ENCODE data around the gene CYP19A1.

The CYP19A1 gene

DNA sequence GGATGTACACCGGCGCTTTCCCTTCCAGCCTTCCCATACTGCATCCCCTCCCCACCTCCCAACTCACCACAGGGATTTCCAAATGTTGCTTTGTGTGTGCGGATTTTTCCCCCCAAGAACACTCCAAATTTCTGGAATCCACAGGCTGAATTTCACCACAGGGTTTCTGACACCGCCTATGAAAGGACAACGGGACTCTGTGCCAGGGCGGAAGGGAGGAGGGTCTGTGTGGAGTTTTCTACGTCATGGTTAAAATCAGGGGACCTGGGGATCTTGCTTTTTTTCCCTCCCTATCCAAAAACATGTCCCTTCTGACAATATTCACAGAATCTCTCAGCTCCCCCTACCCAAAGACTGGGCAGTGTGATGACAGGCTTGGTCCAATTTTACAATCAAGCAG is 14.6 kb downstream of the CYP19A1 start:
- TF ChIP-seq POLR2A (IDR thresholded peaks at IDR 0.05; ENCODE audit: low read length) (no peak), GATA1 (IDR thresholded peaks at IDR 0.05; ENCODE audit: low read depth, low read length) (no peak)
- DNase-seq, result no peak

DNA sequence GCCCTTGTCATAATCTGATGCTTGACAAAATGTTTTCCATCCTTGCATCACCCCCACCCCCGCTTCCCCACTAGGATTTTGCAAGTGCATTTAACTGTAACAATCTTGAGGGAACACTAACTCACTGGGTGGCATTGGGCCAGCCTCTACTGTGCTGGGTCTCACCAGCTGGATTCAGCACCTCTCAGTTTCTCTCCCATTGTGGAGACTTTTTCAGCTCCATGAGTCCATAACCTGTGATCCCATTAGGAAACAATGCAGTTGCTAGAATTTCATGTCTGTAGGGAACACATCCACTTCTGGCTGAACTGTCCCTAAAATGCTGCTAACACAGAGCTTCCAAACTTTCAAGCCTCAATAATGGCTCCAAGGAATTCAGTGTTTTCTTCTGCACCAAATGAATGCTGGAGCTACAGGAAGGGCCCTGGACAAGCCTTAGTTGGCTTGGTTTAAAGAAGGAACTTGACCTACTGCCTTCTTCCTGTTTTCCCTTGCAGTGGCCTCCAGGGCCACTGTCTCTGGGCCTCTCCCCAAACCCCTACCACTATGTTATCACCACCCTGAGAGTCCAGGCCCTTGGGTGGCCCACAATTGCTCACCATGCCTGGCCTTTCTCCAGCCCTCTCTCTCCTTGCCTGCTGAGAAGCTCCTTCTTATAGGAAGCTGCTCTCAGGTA is 15.6 kb downstream of the CYP19A1 start:
- no peak for DNase-seq
- no peak for TF ChIP-seq GATA1 (IDR thresholded peaks at IDR 0.05; ENCODE audit: low read depth, low read length)
- TF ChIP-seq POLR2A (IDR thresholded peaks at IDR 0.05; ENCODE audit: low read length), result no peak

DNA sequence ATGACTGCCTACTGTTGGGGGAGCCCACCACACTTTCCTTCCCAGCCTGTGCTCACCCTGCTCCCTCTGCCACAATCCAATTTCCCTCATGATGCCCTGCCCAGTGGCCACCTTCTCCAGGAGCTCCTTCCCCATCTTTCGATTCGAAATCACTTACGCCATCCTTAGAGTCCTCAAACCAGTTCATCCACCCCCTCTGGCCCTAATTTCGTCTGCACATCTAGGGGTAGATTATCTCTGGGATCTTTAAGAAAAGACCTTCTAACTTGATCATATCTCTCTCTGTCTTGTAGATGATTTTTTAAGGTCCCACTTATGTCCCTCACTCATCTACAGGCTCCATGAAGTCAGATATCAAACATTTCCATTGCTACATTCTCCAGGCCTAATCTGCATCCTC is 17.1 kb downstream of the CYP19A1 start:
- no peak for DNase-seq
- no peak for TF ChIP-seq GATA1 (IDR thresholded peaks at IDR 0.05; ENCODE audit: low read depth, low read length)
- no peak for TF ChIP-seq POLR2A (IDR thresholded peaks at IDR 0.05; ENCODE audit: low read length)

DNA sequence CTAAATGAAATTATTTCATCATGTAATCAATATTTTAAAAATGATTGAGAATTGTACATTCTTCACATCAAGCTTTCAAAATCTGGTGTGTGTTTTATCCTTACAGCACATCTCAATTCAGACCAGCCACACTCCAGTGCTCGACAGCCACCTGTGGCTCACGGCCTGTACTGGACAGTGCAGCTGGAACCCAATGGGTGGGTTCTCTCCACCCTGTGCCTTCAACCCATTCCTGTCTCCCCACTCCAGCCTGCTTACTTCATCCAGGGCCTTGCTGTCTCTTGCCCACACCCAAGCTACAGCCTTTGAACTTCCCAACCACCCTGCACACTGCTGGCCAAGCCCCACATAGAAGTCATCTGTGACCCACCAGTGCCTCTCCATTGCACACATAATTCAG is 17.6 kb downstream of the CYP19A1 start:
- TF ChIP-seq GATA1 (IDR thresholded peaks at IDR 0.05; ENCODE audit: low read depth, low read length) (no peak), POLR2A (IDR thresholded peaks at IDR 0.05; ENCODE audit: low read length) (no peak)
- no peak for DNase-seq

DNA sequence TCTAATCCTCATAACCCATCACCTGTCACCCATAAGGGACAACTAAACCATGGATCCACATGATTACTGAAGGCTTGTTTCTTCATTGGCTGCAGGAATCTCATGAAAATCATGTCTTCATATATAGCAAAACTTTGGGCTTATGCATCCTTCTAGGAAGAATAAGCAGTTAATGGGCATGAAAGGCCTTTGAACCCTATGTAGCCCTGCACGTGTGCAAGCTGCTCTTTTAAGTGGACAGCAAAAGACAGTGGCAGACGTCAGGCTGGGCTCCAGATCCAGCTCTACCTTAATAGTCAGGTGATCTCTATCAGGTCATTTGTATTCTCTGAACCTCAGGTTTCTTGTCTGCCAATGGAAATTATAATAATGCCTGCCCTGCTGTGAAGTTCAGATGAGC is 18.9 kb downstream of the CYP19A1 start:
- TF ChIP-seq GATA1 (IDR thresholded peaks at IDR 0.05; ENCODE audit: low read depth, low read length) (no peak), POLR2A (IDR thresholded peaks at IDR 0.05; ENCODE audit: low read length) (no peak)
- no peak for DNase-seq

DNA sequence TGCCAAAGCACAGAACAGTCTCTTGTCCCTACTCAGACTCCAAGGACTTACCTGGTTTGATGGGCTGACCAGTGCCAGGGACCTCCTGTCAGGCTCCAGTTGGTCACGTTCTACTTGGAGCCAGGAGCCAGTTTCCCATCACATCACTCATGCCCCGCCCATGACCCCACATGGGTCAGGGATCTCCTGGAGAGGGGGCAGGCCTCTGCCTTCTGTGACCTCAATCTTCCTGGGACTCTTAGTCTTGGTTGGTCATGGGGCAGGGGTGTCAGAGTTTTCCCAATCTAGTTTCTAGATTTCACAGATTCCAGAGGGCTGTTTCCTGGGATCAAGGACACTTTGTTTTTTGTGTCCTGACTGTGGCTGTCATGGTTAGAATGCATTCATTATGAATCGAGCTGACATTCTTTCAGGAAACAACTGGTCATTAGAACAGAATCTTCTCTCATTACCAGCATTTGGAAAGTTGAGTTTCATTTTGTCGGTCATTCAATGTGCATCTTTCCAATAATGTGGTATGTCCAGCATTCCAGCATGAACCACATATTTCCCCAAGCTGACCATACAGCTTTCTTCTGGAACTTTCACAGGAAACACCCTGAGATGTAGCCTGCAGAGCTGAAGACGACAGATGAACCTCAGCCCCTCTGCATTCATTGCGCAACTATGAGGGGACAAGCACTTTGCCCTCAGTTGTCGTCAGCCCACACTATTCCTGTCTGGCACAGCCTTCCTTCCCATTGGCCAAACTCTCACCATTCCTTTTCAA is 19.8 kb downstream of the CYP19A1 start:
- DNase-seq, result no peak
- no peak for TF ChIP-seq POLR2A (IDR thresholded peaks at IDR 0.05; ENCODE audit: low read length)
- no peak for TF ChIP-seq GATA1 (IDR thresholded peaks at IDR 0.05; ENCODE audit: low read depth, low read length)

DNA sequence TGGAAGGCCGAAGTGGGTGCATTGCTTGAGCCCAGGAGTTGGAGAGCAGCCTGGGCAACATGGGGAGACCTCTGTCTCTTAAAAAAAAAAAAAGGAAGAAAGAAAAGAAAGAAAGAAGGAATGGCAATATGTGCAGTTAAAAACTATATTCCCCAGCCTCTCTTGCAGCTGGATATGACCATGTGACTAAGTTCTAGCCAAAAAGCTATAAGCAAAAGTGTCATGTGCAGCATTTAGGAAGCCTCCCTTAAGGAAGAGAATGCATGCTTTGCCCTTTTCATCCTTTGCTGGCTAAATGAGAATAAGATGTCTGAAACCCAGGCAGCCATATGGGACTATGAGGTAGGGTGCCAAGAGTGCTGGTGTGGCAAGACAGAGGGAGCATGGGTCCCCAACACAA is 21.8 kb downstream of the CYP19A1 start:
- TF ChIP-seq POLR2A (IDR thresholded peaks at IDR 0.05; ENCODE audit: low read length) (no peak), GATA1 (IDR thresholded peaks at IDR 0.05; ENCODE audit: low read depth, low read length) (no peak)
- DNase-seq, result no peak

DNA sequence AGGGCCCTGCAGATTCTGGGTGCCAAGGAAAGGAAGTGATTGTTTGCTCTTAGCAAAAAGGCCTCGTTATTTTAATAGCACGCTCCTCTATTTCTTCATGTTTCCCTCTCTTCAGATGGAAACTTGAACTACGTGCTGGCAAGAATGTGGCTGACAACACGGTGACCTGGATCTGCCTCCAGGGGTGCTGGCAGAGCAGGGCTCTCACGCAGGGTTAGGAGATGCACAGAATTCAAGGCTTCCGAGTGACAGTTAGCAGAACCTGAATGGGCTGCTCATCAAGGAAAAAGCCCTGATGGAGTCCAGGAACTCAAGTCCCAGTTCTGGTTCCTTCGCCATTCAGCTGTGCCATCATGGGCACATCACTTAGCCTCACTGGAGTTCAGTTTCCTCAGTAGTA is 22.7 kb downstream of the CYP19A1 start:
- no peak for TF ChIP-seq GATA1 (IDR thresholded peaks at IDR 0.05; ENCODE audit: low read depth, low read length)
- TF ChIP-seq POLR2A (IDR thresholded peaks at IDR 0.05; ENCODE audit: low read length), result no peak
- no peak for DNase-seq

DNA sequence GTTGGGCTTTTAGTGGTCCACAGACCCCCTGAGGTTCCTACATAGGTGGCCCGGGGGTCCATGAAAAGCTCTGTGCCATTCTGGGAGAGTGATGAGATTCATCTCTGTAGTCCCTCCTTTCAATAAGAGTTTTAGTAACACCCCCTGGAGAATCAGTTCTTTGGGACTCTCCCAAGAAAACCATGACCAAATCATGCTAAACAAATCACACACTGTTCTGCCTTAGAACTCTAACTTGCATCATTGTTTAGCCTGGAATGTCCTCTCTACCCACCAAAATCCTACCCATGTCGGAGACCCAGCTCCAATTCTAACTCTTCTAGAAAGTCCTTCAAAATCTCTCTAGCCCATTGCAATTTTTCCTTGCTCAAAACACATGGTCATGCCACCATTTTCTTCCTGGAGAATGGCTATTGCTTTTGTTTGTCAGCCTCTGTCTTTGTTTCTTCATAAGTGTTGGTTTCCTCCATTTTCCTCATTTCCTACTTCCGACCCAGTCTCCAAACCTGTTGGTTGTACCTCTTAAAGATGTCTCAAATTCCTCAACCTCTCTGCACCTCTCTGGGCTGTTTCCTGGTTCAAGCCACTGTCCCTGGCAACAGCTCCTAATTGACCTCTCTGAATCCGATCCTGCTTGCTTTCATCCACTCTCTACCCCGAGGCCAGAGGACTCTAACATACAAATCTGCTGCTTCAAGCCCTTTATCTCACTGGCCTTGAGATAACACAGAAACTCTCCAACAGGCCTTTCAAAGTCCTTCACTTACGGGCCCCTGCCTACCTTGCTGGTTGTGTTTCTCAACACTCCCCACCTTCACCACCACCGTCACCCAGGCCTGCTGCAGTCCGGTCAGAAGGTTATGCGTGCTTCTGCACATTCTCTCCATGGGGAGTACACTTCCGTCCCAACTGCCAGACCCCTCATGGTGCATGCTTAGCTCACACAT is 23.7 kb downstream of the CYP19A1 start:
- DNase-seq, result no peak
- TF ChIP-seq POLR2A (IDR thresholded peaks at IDR 0.05; ENCODE audit: low read length), result no peak
- no peak for TF ChIP-seq GATA1 (IDR thresholded peaks at IDR 0.05; ENCODE audit: low read depth, low read length)

DNA sequence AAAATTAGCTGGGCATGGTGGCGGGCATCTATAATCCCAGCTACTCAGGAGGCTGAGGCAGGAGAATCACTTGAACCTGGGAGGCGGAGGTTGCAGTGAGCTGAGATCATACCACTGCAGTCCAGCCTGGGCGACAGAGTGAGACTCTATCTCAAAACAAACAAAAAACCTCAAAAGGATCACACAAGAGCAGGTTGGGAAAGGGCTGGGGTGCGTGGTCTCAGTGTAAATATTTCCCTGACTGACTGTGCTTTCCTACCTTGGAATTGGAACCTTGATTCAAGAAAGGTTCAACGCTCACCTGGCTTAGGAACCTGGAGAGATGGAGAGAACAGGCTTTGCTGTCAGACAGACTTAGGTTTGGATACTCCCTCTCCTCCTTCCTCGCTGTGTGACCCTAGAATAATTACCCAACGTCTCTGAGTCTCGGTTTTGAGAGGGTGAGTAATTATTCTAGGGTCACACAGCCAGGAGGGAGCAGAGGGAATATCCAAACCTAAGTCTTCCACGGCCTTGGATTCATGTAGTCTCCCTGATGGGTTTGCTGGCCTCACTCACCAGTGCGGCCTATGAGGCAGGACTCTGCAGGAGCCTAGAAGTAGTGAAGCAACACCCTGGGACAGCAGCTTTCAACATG is 24.6 kb downstream of the CYP19A1 start:
- TF ChIP-seq GATA1 (IDR thresholded peaks at IDR 0.05; ENCODE audit: low read depth, low read length) (no peak), POLR2A (IDR thresholded peaks at IDR 0.05; ENCODE audit: low read length) (no peak)
- no peak for DNase-seq

DNA sequence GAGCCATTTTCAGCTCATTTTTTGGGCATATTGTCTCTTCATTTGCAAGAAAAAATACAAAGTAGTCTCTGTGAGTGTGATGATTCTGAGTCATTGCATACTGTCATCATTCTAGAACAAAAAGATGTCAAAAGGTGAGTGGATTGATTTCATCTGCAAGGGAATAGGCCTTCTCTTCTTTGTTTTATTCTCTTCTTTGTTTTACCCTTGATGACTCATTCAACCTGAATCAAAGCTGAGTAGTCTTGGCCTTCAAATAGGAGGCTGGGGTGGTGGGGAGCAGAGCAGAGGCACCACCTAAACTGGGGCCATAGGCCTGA is 25.4 kb downstream of the CYP19A1 start:
- no peak for TF ChIP-seq GATA1 (IDR thresholded peaks at IDR 0.05; ENCODE audit: low read depth, low read length)
- TF ChIP-seq POLR2A (IDR thresholded peaks at IDR 0.05; ENCODE audit: low read length), result no peak
- no peak for DNase-seq

DNA sequence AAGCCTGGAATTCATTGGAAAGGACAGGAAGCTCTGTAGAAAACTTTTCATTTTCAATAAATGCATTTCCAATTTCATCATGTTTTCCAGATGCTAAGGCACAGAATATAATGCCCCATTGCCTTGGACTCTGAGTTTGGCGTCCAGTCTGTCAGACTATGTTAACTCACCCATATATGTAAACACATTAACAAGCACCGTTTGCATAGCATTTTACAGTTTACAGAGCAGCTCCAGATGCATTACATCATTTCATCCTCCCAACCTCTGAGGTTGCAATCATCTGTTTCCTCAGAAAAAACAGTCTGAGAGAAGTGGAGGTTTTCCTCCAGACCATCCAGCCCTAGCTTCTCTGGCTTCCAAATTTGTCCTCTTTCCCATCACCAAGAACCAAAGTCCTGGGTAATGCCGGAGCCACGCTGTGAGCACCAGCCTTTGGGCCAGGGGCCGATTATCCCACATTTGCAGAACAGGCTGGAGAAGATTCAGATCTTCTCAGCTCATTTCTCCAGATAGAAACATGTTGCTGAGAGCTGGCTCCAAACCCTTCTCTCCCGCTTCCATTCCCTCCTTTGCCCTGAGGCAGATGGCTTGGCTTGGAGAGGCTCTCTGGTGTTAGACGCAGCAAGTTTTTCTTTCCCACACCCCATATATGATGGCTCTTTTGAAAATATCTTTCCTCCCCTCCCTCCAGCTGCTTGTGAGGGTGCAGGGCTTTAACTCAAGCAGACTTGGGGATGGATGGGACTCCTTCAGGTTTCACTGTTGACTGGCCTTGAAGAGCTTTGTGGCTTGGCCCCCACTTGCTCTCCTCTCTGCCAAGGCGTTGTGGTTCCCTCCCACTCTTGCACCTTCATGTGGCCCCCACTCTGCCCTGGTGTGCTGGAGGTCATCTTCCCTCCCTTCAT is 26.0 kb downstream of the CYP19A1 start:
- no peak for DNase-seq
- no peak for TF ChIP-seq POLR2A (IDR thresholded peaks at IDR 0.05; ENCODE audit: low read length)
- no peak for TF ChIP-seq GATA1 (IDR thresholded peaks at IDR 0.05; ENCODE audit: low read depth, low read length)

DNA sequence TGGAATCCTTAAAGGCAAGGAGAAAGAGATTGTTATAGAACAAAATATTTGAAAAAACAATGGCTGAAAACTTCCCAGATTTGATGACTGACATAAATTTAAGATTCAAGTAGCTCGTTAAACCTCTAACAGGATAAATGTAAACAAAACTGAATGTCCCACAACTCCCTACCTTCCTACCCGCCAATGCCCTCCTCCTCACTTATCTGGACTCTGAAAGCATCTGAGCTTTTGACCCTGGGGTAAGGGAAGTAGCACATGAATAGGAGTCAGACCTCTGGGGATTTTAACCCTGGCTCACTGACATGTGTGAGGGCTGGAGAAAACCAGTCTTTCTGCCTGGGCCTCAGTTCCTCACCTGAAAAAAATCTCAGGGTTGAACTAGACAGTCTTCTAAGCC is 26.9 kb downstream of the CYP19A1 start:
- no peak for DNase-seq

More for the DNA sequence above, 26.9 kb downstream of the CYP19A1 start:
- no peak for TF ChIP-seq POLR2A (IDR thresholded peaks at IDR 0.05; ENCODE audit: low read length)
- no peak for TF ChIP-seq GATA1 (IDR thresholded peaks at IDR 0.05; ENCODE audit: low read depth, low read length)

Measured in erythroblast (primary cell).